ENCODE results near the gene CCDC152.

Gene CCDC152

DNA sequence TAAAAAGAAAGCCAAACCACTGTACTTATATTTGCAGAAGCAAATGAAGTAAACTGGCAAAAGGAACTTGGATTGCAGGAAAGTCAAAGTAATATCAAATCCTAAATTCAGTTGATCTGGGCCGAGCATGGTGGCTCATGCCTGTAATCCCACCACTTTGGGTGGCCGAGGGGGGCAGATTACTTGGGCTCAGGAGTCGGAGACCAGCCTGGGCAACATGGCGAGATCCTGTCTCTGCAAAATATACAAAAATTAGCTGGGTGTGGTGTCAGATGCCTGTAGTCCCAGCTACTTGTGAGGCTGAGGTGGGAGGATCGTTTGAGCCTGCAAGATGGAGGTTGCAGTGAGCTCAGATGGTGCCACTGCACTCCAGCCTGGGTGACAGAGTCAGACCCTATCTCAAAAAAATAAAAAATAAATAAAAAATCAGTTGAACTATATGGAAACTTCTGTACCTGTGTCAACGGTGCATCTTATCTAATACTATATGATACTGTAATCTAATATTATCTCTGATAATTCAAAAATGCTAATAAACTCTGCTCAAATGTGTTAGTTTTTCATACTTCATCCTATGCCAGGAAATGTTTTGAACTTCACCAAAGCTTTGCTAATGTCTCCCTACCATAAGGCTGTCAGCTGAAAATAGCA is 45.0 kb downstream of the CCDC152 start:
- in situ Hi-C loops (cut with MboI; ENCODE audit: low pct_unique_long_range_greater_than_20kb, low sequenced_read_pairs, unreplicated experiment), result no loop called here
- no peak for TF ChIP-seq CTCF (IDR thresholded peaks at IDR 0.05; ENCODE audit: extremely low read depth, insufficient read depth, missing control alignments)
- DNase-seq (ENCODE audit: low spot score), result no peak

DNA sequence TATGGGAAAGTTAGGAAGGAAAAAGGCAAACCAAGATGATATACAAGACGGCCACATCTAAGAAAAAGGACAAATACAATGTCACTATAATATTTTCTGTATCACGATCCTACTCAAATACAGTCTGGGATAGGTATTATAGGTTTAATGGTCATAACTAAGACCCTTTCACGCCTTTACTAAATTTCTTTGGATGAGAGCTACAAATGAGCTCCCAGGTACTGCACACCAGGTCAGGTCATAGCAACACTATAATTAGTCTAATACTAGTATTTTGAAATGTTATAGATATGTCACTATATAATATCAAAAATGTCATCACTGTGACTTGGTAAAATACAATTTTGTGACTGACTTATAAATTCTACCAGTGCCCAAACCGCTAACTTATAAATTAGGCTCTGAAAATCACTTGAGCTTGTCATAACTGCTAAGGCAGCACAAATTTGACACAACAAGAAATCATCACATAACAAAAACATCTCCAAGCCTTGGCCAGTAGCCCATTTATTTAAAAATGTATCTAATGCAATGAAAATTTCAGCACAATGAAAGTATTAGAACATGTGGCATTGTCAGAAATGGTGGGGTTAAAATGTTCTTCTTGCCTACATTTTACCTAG is 48.2 kb downstream of the CCDC152 start:
- no peak for TF ChIP-seq CTCF (IDR thresholded peaks at IDR 0.05; ENCODE audit: extremely low read depth, insufficient read depth, missing control alignments)
- in situ Hi-C loops (cut with MboI; ENCODE audit: low pct_unique_long_range_greater_than_20kb, low sequenced_read_pairs, unreplicated experiment), result no loop called here
- DNase-seq (ENCODE audit: low spot score), result no peak

DNA sequence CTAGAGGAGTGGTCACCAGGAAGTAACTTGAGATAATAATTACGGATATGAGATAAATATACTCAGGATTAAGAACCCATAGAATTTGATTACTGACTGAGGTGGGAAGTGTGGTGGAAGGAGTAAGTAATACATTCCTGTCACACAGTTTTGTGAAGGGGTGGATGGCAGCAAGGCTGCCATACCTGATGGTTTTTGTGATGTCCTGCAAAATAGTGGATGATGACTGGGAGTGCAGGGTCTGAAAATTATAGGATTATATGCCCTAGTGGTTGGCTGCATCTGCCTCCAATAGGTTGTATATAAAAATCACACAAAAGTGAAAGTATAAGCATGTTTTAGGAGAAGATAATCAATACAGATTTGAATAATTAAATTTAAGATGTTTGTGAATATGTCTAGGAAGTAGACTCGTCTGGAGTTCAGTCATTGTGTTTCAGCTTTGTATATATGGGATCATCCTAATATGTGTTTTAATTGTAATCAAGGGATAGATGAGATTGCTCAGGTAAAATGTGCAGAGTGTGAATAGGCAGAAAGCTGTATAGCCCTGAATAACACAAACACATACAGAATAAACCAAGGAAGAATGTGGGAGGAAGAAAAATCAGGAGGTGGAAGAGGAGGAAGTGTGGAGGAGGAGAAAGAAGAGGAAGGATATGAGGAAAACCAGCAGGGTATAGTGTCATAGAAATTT is 49.5 kb downstream of the CCDC152 start:
- in situ Hi-C loops (cut with MboI; ENCODE audit: low pct_unique_long_range_greater_than_20kb, low sequenced_read_pairs, unreplicated experiment), result no loop called here
- TF ChIP-seq CTCF (IDR thresholded peaks at IDR 0.05; ENCODE audit: extremely low read depth, insufficient read depth, missing control alignments), result no peak
- no peak for DNase-seq (ENCODE audit: low spot score)

DNA sequence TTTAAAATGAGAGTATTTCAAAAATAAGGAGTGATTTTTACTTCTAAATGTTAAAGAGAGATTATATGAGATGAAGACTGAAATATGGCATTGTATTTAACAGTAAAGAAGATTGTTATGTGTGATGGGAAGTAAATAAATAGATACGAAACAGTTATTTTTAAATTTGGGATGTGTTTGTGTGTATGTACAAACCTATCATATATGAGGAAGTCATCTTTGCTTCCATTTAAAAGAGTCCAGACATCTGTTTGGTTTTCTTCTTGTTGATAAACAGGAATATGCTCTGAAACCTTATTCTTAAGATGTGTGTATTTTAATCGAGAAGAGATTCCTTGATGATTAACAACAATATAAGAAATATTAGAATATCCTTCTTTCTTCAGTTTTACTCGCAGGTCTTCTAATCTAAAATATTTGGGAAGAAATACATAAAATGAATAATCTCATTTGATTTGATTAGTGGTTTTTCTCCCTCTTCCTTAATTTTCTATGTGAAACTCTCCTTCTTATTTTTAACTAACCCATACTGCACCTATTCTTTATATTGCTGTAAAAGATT is 50.2 kb downstream of the CCDC152 start:
- in situ Hi-C loops (cut with MboI; ENCODE audit: low pct_unique_long_range_greater_than_20kb, low sequenced_read_pairs, unreplicated experiment), result no loop called here
- DNase-seq (ENCODE audit: low spot score), result no peak
- TF ChIP-seq CTCF (IDR thresholded peaks at IDR 0.05; ENCODE audit: extremely low read depth, insufficient read depth, missing control alignments), result no peak

DNA sequence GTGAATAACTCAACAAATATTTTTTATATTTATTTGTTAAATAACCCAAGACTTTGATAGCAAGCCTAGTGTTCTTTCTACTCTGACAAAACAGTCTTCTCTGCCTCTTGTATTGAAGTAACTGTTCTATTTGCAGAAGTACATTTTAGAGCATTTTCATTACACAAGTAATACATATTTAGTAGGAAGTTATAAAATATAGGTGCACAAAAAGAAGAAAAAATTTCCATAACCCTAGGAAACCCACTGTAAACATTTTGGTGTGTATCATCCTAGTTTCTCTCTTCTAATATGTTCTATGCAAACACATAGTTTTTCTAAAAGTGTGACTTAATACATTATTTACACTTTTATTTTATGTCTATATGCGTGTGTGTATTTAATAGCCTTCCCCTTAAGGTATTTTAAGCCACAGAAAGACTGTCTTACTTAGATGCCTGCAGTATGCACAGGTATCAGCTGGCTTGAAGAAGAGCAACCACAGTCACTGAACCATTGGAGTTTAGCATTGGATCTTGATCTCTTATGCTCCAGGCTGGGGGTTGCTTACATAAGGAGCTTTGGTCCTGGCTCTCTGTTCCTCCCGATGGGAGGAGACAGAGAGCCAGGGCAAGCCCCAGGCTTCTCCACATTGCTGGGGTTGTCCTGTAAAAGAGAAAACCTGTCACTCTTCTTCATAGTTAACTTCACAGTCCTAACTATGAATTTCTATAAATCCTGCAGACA is 51.3 kb downstream of the CCDC152 start:
- in situ Hi-C loops (cut with MboI; ENCODE audit: low pct_unique_long_range_greater_than_20kb, low sequenced_read_pairs, unreplicated experiment), result no loop called here
- TF ChIP-seq CTCF (IDR thresholded peaks at IDR 0.05; ENCODE audit: extremely low read depth, insufficient read depth, missing control alignments), result no peak
- DNase-seq (ENCODE audit: low spot score), result no peak

- TF ChIP-seq CTCF (IDR thresholded peaks at IDR 0.05; ENCODE audit: extremely low read depth, insufficient read depth, missing control alignments), result no peak
- DNase-seq (ENCODE audit: low spot score), result no peak
- in situ Hi-C loops (cut with MboI; ENCODE audit: low pct_unique_long_range_greater_than_20kb, low sequenced_read_pairs, unreplicated experiment), result no loop called here
Measured at GRCh38 chr5:42808888-42809611, 52.4 kb downstream of the CCDC152 start.

All from GM13977 (cell line).